Fibroblast of gingiva (primary cell): Measurements from ENCODE around the gene C19orf38.
A peak's percentile ranks its signal among the peaks of the same experiment; 100 is the strongest.

ENCODE experiments used
- DNase-seq: peaks from one replicate; pipeline ENCODE4 v3.0.0-alpha.2; 2011; ENCODE audit warnings: low read depth

C19orf38 gene, protein sequence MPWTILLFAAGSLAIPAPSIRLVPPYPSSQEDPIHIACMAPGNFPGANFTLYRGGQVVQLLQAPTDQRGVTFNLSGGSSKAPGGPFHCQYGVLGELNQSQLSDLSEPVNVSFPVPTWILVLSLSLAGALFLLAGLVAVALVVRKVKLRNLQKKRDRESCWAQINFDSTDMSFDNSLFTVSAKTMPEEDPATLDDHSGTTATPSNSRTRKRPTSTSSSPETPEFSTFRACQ

DNA sequence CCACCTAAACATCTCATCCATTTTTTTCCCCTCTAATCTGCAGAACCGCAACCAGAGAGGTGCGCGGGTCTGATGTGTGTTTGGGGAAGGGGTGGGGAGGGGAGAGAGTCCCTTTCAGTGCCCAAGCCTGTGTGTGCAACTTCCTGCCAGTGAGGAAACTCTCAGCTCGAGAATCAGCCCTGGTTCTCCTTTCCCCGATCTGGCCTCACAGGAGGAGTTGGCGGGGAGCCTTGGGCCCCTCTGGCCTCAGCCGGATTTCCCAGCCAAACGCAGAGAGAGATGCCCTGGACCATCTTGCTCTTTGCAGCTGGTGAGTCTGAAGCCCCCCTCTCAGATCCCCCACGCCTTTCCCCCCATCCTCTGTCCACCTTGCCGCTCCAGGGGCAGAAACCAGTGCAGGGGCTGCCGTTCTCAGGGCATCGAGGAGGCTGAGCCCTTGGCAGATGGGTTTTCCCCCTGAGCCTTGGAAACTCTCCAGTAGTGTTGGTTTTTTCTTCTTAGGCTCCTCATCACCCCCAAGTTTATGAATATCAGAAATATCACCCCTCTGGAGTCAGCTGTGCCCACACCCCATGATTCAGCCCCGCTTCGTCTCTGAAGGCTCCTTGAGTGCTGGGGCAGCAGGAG lies at the start of gene C19orf38:
C19orf38 (plus strand) TSS at position 186 of the 627 bp plus-strand sequence; CDS start at position 280, 94 bp downstream.
- no peak for DNase-seq

DNA sequence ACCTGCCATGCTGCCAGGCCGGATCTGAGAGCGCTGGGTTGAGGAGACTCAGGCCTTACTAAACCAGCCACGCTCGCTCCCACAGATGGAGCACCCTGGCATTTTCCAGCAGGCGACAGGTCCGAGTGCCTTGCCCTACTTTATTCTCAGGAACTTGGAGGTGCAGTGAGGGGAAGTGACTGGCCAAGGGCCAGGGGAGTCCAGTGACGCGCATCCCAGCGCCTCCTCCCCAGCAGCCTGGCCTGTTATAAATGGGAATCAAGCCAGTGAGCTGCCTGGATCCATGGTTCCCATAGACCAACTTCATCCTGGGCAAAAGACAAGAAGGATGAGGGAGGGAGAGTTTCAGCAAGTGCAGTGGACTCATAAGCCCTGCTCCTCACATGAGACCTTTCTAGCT lies 47.7 kb upstream of the C19orf38 start:
- no peak for DNase-seq

DNA sequence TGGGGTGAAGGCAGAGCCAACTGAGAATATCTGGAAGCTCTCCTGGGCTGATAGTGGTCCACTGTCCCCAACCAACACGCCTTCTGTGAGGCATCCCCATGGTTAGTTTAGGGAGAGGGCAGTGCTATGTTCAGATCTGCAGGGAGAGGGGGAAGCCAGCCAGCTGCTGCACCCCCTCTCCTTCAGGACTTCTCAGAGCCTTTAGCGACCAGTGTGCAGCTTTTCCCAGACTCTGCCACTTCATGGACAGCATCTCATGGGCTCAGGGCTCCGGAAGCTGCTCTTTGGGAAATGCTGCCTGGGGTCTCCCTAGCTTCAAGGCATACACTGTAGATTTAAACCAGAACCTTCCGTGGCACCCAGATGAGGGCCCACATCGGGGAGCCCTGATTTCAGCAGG lies 45.7 kb upstream of the C19orf38 start:
- no peak for DNase-seq

DNA sequence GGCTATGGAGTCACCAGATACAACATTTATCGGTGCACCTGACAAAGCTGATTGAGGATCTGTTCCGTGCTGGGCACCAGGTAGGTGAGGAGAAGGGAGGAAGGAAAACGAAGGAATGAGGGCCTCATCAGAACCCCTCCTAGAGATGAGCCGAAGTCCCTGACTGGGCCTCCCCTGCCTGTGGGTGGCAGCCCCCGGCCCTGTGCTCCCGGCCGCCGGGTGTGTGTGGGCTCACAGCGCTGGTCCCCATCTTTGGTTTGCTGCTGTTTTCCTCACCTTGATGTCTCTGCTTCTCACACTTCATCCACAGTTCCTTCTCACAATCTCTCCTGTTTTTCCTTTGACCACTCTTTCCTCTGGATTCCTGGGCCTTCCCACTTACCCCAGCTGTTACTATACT lies 45.0 kb upstream of the C19orf38 start:
- DNase-seq, result no peak

DNA sequence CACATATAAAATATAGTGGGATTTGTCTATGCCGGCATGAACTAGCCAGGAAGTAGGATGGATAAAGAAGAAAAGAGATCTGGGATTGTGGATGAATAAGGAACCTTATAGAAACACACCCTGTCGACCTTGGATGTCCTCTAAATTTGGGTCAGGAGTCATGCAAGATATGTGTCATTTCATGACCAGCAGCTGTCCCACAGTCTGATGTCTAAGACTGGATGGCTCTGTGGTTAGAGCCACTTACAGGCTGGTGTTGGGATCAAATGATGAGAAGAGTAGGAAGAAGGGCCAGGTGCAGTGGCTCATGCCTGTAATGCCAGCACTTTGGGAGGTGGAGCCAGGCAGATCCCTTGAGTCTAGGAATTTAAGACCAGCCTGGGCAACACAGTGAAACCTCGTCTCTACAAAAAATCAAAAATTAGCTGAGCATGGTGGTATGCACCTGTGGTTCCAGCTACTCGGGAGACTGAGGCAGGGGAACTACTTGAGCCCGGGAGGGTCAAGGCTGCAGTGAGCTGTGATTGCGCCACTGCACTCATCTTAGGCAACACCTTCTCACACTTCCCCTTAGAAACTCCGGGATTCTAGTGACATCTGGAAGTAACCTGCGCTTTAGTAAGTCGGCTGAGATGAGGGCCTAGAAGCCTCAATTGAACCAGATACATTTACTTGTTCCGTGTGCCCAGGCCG lies 43.0 kb upstream of the C19orf38 start:
- no peak for DNase-seq

DNA sequence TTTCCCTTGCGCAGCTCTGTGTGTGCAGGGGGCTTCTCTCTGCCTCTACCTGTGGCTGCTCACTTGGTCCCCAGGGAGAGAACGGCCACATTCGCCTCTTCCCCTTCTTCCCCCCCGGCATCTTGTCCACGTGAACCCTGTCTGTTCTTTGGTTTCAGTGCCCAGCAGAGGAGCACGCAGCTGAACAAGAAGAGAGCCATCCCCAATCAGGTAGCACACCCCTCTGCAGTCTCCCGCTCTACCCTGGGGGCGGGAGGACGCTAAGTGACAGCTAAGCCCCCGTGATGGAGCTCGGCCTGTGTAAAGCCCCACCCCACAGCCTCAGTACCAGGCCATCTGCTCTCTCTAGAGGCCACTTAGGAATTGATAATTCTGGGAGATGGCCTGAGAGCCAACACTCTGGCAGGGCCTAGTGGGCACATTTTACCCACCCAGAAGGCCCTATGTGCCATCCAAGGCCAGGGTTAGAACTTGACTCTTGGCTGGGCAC lies 42.4 kb upstream of the C19orf38 start:
- no peak for DNase-seq

DNA sequence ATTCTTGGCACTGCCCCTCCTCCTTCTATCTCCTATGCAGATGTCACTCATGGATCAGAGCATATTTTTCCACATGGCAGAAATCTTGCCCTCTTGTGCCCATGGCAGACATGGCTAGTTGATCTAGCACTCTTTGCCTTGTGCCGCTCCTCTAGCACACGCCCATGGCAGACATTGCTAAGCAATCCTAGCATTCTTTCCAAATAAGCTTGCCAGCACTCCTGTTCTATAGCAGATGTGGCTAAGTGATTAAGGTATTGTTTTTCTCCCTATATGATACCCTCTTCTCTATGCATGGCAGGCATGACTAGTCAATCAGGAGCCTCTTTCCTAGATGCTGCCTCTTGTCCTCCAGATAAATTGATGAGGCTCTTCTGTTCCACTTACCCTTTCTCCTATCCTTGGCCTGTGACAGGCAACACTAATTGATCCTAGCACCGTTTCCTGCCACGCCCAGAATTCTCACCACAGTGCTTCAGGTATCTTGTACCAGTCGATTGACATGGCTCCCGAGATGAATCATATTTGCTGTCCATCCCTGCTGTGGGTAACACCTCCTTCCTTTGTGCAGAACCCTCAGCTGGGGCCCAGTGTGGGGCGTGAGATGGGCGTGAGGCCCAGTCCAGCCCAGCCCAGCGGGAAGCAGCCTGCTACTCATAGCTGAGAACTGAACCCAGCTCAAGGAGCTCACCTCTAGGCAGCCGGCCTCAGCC lies 39.1 kb upstream of the C19orf38 start:
- peak; percentile 54 for DNase-seq

DNA sequence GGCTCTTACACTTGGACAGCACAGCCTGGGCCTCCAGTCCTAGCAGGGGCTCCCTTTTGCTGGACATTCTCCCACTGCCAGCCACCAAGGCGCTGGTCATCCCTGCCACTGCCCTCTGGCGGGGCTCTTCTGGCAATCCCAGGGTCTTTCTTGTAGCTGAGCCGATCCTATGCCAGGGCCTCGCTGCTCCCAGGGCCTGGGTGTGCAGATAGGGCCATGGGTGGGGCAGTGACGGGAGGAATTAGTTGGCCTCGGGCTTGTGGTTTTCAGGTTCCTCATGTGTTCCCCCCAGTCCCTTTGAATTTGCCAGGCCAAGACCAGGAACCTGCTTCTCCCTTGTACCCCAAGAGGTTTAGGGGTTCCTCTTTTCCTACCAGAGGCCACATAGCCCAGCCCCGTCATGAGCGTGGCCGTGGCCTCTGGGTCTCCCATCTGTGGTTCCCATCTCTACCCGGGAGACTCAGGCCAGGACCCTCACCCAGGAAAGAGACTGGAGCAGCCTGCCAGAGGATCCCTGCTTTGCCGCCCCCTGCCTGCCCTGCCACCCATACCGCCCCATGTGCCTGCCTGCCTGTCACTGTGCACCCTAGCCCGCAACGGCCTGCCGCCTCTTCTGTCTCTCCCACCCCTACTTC lies 38.4 kb upstream of the C19orf38 start:
- no peak for DNase-seq

DNA sequence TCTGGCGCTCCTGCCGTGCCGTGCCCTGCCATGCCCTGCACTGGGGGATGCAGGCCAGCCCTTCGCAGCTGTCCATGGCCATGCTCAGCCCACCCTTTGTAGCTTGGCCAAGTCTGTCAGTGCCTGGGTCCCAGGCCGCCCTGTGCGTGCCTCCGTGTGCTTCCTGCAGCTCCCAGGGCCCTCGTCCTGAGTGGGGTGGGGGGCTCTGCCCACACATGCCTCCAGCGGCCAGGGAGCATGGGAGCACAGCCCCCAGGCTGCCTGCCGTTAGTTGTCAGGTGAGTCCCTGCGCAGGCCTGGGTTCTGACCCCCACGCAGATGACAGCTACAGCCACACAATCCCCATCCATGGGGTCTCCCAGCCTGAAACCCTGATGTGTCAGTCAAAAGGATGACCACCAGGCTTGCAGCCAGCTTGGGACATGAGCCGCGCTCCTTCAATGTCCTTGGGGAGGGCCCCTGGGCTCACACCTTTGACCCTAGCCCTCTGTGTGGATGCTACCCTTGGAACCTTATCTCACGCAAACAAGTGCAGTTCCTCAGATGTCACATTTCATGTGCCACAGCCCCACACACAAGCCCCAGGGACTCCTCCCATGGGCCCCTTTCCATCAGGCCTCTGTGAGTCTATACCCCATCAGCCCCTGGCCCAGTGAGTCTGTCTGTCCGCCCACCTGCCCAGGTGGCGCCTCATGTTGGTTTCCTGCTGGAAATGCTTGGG lies 36.7 kb upstream of the C19orf38 start:
- DNase-seq, result no peak

DNA sequence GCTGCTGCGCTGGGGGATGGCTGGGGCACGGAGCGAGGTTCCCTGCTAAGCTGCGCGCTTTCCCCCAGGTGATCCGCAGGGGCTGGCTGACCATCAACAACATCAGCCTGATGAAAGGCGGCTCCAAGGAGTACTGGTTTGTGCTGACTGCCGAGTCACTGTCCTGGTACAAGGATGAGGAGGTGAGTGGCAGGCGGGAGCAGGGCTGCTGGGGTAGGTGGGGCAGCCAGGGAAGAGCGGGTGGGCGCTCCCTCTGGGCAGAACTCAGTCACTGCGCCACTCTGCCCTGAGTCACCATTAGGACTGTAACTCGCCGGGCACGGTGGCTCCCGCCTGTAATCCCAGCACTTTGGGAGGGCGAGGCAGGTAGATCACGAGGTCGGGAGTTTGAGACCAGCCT lies 36.0 kb upstream of the C19orf38 start:
- no peak for DNase-seq

DNA sequence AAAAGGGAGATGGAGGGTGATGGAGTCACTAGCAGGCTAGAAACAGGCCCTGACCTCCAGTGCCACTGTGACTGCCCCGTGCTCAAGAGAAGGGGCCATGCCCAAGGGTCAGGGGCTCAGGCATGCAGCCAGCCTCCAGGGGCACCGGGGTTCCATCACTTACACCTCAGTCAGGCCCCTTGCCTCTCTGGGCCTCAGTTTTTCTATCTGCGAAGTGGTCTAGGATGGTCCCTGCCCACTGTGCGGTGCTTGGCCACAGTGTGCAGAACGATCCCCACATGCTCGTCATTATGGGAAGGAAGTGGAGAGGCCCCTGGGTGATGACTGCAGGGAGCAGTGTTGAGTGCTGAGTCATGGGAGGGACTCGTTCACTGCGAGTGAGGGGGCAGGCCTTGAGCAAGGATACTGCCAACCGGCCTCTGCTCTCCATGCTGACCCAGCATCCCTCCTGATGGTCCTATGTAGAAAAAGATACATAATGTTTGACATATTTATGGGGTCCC lies 35.3 kb upstream of the C19orf38 start:
- peak; percentile 92 for DNase-seq

DNA sequence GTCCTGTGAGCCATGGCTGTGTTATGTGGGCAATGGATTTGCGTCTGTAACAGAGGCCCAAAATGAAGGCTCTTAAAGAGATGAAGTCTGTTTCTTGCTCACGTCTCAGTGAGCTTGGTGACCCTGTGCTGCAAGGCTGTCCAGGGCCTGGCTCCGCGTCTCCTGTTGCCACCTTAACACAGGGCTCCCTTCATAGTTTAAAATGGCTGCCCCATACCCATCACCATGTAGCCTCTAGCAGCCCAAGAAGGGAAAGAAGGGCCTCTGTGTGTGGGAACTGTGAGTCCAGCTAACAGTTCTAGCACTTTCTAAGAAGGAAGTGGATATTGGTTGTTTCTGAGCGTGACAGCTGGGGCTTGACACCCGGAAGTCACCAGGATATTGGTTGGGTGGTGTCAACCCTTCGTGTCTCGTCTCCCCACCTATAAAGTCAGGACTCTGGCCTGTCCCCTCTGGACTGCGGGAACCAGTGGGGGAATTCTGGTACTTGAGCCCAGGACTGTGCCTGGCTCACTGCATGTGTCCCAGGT lies 33.1 kb upstream of the C19orf38 start:
- DNase-seq, result no peak

DNA sequence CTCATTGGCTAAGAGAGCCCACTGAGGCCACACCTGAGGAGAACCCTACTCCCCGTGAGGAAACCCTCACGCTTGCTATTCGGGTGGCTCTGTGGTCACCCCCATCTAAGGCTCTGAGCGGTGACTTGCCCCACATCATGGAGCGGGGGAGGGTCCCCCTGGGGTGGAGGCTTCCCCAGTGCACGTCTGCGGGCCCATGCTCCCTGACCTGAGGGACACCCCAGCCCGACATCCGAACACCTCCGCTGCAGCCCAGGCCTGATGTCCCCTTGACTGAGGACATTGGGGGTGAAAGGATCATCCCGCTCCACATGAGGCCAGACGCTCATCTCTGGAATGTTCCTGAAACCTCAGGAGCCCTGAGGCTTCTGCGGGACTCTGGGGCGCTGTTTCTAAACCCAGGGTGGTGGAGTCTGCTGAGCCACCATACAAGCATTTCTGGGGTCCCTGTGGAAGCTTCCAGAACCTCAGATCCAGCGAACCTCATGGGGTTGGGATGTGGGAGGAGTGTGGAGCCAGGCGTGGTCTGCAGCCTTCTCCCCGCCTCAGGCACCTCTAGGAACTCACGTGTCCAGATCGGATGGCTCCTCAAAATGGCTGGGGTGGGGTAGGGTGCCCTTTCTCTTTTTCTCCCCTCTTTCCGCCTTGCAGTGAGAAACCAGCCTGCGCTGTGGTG lies 32.1 kb upstream of the C19orf38 start:
- DNase-seq, result peak; percentile 69

DNA sequence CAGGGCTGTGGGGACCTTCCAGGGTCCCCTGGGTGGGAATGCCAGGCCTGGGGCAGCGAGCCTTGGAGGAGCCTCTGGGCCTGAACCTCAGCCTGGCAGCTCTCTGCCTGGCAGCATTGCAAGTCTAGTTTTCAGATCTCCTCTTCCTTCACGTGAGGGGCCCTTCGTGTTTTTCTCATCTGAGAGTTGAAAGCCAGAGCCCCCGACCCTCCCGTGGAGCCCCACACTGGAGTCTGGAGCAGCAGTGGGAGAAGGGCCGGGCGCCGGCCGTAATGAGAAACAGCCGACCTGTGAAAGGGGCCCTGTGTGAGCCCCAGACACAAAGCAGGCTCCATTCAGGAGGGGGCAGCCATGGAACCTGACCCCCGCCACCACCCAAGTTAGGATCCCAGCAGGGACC lies 31.5 kb upstream of the C19orf38 start:
- no peak for DNase-seq

DNA sequence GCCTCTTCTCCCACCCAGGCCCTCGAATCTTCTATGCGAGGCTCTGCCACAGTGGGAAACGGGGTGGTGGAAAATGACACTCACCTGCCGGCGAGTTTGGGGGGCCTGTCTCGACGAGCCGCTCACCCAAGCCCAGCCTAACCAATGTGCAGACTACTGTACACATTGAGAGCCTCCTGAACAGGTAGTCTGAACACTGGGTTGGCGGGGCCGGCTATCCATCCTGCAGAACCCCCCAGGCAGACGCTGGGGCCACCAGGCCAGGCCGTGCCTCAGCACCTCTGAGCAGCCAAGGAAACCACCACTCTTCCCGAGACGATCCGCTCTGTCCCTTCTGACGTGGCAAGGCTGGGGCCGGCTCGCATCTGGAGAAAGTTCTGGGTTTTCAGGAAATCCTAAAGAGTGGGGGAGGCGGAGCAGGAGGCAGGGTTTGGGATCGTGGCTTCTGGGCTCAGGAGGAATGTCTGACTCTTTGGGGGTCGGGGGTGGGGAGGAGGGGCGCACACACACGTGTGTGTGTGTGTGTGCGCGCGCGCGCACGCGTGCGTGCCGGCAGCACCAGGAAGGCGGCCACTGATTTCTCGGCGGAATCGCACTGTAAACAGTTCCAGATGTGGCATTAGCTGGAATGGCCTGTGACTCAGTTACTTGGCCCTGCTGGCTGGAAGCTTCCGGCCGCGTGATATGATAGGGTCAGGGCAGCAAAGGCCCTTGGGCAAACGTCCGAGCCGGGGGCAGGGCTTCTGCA lies 30.8 kb upstream of the C19orf38 start:
- DNase-seq, result peak; percentile 99

DNA sequence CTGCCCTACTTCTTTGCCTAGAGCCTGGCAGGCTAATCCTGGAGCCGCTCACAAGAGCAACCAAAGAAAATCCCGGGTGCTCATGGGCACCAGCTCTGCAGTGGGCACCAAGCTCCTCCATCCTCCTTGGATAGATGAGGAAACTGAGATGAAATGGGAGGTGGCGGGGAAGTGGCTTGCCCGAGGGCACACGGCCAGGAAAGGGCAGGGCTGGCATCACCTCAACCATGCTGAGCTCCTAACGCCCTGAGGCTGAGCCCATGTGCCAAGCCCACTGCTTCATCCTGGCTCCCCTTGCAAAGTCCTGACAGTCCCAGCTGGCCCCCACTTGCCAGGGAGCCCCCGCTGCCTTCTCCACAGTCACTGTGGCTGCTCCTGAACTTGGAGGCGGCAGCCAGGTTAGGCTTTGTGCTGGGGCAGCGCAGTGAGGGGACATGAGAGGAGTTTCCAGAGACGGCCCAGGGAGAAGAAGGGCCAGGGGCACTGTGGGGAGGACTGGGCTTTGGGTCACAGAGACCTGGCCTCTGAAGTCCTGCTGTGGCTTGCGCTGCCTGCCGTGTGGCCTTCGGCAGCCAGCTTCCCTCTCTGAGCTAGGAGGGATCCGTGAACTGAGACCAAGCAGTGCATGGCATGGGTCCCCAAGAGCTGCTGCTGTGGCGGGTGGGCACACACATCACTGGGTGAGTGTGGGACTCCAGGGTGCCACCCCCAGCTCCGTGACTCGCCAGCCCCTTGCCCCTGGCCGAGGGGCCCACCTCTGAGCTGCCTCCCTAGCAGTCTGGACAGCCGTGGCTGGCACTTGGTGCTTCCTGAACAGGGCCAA lies 29.7 kb upstream of the C19orf38 start:
- peak; percentile 65 for DNase-seq

DNA sequence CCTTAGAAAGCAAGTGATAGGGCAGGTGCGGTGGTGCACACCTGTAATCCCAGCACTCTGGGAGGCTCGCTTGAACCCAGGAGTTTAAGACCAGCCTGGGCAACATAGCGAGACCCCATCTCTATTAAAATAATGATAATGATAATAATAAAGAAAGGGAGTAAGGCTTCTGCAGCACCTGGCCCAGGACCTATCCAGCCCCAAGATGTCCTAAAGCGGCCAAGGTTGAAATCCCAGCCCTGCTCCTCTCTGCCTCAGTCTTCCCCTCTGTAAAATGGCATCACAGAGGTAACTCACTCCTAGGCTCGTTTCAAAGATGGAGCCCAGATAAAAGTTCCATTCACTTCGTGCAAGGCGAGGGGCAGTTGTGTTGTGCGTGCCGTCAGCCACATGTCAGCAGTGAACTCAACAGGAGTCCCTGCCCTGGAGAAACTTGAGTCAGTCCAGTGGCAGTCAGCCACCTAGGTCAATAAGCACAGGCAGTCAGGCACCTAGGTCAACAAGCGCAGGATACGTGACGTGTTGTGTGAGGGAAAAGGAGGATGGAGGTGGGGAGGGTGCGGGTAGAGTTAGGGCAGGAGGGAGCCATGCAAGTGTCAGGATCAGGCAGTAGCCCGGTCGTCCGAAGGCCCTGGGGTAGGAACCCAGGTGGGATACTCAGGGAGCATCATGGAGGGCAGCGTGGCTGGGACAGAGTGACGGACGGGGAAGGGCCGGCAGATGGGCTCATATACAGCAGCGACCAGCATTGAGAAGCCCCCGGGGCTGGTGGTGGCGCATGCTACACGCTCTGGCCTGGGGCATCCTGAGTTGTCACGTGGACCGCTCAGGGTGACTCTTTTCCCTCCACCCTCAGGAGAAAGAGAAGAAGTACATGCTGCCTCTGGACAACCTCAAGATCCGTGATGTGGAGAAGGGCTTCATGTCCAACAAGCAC lies 28.8 kb upstream of the C19orf38 start:
- DNase-seq, result no peak

DNA sequence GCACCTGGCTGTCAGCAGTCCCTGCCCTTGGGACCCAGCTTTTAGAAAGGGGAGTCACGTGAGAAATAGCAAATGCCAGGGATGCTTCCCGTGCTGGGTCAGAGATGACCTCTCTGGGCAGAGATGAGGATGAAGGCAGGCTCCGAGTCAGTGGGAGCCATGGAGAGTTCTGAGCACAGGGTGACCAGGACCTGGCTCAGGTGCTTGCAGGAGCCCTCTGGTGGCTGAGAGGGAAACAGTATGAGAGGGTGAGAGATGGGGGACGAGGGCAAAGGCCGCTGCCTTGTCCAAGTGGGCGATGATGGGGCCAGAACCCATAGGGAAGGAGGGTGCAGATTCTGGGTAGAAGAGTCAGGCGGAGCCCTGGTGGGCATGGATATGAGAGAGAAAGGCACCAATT lies 28.0 kb upstream of the C19orf38 start:
- no peak for DNase-seq
